KOPT-K1 (cell line): Measurements from ENCODE around the gene BCAS1.

Experiments used
- H3K27ac ChIP-seq: fragments of 200-600 bp; sonication (generic); 2 replicates; pipeline ENCODE4 v1.5.1; 2016; ENCODE audit warnings: antibody characterized with exemption, mild to moderate bottlenecking, low read depth, low read length; ENCODE audit not compliant: poor library complexity, severe bottlenecking
- H3K36me3 ChIP-seq: fragments of 200-600 bp; sonication (generic); 2 replicates; pipeline ENCODE4 v1.5.1; 2017; ENCODE audit warnings: antibody characterized with exemption, mild to moderate bottlenecking, low read length, moderate library complexity; ENCODE audit not compliant: insufficient read depth
- H3K9me3 ChIP-seq: fragments of 200-600 bp; sonication (generic); 2 replicates; pipeline ENCODE4 v1.5.1; 2017; ENCODE audit warnings: antibody characterized with exemption, low read length, mild to moderate bottlenecking; ENCODE audit not compliant: insufficient read depth, poor library complexity, severe bottlenecking

The BCAS1 gene

DNA sequence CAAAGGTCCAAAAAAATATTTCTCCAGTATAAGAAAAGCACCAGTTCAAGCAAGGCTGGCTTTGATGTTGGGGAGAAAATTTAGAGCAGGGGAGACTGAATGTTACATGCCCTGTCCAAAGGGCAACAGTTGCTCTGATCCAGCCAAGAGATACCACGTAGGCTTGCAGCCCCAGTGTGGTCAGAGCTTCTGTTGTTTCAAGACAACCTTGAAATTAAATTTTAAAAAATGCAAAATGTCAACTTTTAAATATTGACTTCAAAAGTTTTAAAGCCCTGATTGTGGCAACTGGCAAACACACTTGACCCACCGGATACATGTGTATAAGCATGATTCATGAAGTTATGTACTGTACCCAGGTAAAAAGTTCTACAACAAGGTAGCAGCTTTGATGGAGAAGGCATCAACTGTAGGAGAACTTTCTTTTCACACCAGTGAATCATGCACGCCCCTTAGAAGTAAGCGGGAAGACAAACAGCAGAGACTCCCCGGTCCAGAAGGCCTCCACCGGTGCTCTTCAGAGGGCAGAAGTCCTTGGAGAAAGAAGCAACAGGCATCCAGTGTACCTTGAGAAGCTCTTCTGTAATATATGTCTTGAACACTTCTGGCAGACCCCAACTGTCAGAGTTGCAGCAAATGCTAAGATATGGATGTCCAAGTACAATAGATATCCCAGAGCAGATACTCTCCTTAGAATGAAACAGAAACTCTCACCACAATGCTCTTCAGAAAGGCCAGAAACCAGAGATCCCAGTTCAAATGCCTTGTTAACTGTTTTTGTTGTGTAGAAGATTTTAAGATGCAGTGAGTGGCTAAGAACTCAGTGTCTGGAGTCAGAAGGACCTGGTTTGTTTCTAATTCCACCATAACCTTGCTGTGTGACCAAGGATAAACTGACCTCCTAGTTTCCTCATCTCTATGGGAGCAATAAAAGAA is 115.4 kb downstream of the BCAS1 start:
- H3K9me3 ChIP-seq = no peaks in the 10 kb centered on the region
- no peak overlapping the region for H3K27ac ChIP-seq

DNA sequence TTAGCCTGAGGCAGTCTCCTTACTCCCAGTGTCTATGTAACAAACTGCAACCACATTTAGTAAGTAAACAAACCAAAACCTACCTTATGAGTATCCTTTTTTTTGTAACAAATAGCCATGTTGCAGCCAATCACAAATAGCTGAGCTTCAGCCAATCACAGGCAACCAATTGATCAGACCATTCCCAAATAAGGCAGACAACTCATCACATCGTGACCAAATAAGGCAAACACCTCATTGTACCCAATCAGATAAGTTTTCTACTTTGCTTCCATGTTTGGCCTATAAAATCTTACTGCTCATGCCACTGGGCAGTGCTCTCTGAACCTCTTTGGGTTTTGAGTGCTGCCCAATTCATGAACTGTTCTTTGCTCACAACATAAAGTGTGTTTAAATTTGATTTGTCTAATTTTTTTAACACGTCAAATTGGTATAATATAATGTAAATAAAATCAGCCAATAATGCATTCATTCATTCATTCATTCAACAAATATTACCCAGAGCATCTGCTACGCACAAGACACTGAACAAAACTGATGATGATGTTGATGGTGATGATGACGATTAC is 117.8 kb downstream of the BCAS1 start:
- Histone ChIP-seq H3K9me3 (no peaks in the 10 kb centered on the region), H3K27ac (no peak overlapping the region), H3K36me3 (no peaks in the 10 kb centered on the region)

More for the DNA sequence above, 115.4 kb downstream of the BCAS1 start:
- H3K36me3 ChIP-seq = no peaks in the 10 kb centered on the region

GRCh38 chr20:53950578-53950977 is 119.8 kb downstream of the BCAS1 start:
- Histone ChIP-seq H3K27ac (no peak overlapping the region), H3K36me3 (no peaks in the 10 kb centered on the region), H3K9me3 (no peaks in the 10 kb centered on the region)

- H3K27ac ChIP-seq = no peak overlapping the region
- H3K9me3 ChIP-seq = no peaks in the 10 kb centered on the region
- H3K36me3 ChIP-seq = no peaks in the 10 kb centered on the region
Observed at GRCh38 chr20:53950031-53950430, 120.4 kb downstream of the BCAS1 start.

DNA sequence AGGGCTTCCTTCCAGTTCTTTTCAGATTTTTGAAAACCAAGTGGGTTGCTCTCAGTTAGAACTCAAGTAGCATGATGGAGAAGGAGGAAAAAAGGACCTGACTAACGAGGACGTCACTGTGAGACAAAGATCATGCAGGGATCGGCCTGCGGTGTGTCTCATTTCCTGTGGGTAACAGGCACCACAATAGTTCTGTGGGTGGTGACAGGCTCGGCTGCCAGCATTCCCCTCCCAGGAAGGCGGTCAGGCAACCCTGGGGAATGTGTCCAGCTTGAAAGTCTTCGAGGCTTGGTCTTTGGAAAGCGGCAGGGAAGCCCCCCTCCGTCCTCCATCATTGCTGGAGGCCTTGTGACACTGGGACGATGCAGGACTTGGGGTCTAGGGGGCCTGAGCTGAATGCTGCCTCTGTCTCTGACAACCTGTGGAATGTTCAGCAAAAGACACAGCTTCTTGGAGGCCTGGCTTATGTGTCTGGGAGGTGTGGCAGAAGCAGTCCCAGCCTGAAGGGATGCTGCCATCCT is 121.0 kb downstream of the BCAS1 start:
- peak overlapping the region; percentile 16 for H3K27ac ChIP-seq
- H3K9me3 ChIP-seq = no peaks in the 10 kb centered on the region
- H3K36me3 ChIP-seq = no peaks in the 10 kb centered on the region

GRCh38 chr20:53948383-53949318 is 121.7 kb downstream of the BCAS1 start:
- Histone ChIP-seq H3K27ac (peak overlapping the region; percentile 16), H3K36me3 (no peaks in the 10 kb centered on the region), H3K9me3 (no peaks in the 10 kb centered on the region)

DNA sequence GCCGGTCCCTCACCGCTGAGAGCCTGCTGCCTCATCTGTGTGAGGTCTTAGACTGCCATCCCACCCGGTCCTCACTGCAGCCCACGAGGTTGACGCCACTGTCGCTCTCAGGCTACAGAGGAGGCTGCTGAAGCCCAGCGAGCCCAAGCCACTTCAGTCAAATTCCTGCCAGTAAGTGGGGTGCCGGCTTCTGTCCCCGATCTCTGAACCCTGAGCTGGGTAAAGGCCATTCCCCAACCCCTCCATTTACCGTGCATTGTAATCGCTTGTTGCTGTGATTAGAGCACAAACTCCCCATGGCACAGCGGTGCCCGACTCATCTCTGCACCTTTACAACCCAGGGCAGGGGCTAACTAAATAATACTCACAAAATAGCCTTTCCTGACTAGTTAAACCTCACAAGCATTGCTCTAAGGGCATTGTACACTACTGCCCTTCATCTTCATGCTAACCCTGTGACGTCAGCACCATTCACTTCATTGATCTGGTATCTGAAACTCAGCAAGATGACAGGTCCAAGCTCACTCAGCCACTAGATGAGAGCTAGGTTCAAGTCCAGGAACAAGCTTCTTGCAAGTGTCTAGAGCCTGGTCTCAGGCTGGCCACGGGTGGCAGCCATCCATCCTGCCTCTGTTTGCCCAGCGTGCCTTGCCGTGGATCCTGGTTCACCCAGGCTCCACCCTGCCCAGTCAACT is 122.7 kb downstream of the BCAS1 start:
- H3K27ac ChIP-seq = no peak overlapping the region
- no peaks in the 10 kb centered on the region for H3K36me3 ChIP-seq
- no peaks in the 10 kb centered on the region for H3K9me3 ChIP-seq

GRCh38 chr20:53946106-53946505 is 124.3 kb downstream of the BCAS1 start:
- Histone ChIP-seq H3K36me3 (no peaks in the 10 kb centered on the region), H3K27ac (no peak overlapping the region), H3K9me3 (no peaks in the 10 kb centered on the region)

DNA sequence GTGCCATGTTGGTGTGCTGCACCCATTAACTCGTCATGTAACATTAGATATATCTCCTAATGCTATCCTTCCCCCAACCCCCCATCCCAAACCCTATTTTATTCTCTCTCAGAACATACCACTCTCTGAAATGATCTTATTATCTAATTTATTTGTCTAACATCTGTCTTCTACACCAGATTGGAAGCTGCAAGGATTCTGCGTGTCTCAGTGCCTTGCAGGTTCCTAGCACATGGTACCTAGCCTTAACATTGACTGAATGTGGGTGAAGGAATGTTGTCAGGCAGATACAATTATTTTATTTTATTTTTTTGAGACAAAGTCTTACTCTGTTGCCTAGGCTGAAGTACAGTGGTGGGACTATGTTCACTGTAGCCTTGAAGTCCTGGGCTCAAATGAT is 124.9 kb downstream of the BCAS1 start:
- H3K36me3 ChIP-seq = no peaks in the 10 kb centered on the region
- H3K9me3 ChIP-seq = no peaks in the 10 kb centered on the region

GRCh38 chr20:53944796-53945195 is 125.6 kb downstream of the BCAS1 start:
- Histone ChIP-seq H3K27ac (no peak overlapping the region), H3K36me3 (no peaks in the 10 kb centered on the region), H3K9me3 (no peaks in the 10 kb centered on the region)

More for the DNA sequence above, 124.9 kb downstream of the BCAS1 start:
- no peak overlapping the region for H3K27ac ChIP-seq

GRCh38 chr20:53943522-53944291 is 126.7 kb downstream of the BCAS1 start:
- no peaks in the 10 kb centered on the region for H3K36me3 ChIP-seq
- H3K27ac ChIP-seq = no peak overlapping the region

DNA sequence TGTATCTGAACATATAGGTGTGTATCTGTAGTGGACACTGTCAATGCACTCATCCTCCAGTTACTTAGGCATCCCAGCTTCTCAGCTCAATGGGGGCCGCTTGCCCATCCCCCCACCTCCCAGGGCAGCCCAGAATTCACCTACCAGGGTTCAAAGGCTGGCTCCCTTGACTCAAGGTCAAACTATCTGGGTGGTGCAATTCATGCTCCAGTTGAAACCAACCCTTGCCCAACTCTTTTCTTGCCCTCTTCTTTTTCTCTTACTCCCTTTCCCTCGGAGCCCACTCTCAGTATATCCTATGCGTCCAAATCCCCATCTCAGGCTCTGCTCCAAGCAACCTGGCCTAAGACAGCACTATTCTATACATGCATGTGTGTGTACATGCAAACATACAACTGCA is 127.4 kb downstream of the BCAS1 start:
- Histone ChIP-seq H3K36me3 (no peaks in the 10 kb centered on the region), H3K9me3 (no peaks in the 10 kb centered on the region), H3K27ac (no peak overlapping the region)

More at GRCh38 chr20:53943522-53944291, 126.7 kb downstream of the BCAS1 start:
- H3K9me3 ChIP-seq = no peaks in the 10 kb centered on the region

DNA sequence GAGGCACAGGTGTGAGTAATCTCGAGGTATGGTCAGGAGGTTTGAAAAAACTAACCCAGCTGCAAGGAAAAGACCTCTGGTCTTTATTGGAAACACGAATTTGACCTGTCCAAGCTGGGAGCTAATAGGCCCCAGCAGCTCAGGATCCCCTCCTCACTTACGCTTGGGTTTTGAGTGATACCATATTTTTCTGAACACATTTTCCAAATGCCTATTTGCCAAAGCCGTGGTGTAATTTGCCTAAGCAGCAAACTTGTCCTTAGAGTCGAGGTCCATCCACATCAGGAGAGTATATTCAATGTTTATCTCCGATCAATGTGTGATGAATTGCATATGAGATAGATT is 128.0 kb downstream of the BCAS1 start:
- H3K27ac ChIP-seq = no peak overlapping the region
- no peaks in the 10 kb centered on the region for H3K9me3 ChIP-seq
- no peaks in the 10 kb centered on the region for H3K36me3 ChIP-seq
